GM12878 (cell line): ENCODE results near the gene SLC7A1. TPM values are rescaled to one million over a fixed set of nuclear protein-coding genes. Genes with fewer than 3 reads are reported as not detected.

Experiments
- ATAC-seq: fragments of 200-7000 bp; cut with Tn5 transposase; 3 replicates; pipeline ENCODE4 v1.9.1; 2020; ENCODE audit warnings: mild to moderate bottlenecking, moderate library complexity
- BruUV-seq: library from RNA; stranded (reverse); fragments of 400-500 nt; replicated peaks from 2 replicates; lab custom pipeline; 2021; lab: Mats Ljungman, UMichigan
- CTCF ChIA-PET: fragments of 300-600 bp; sonication (Branson Sonifier 250); formaldehyde crosslinking; extraction: SDS; loops from one replicate; lab custom pipeline; 2021; ENCODE audit warnings: inconsistent platforms; lab: Yijun Ruan, JAX
- POLR2A ChIA-PET: fragments of 350-600 bp; formaldehyde crosslinking; extraction: SDS; loops from one replicate; lab custom pipeline; 2021; ENCODE audit warnings: inconsistent platforms; lab: Charles Lee
- RAD21 ChIA-PET: fragments of 300-600 bp; sonication (Branson Sonifier 250); formaldehyde crosslinking; loops from one replicate; lab custom pipeline; 2023; ENCODE audit warnings: antibody characterized with exemption; ENCODE audit not compliant: unreplicated experiment; lab: Charles Lee
- SMC1A ChIA-PET: fragments of 300-600 bp; sonication (Branson Sonifier 250); formaldehyde crosslinking; loops from one replicate; lab custom pipeline; 2023; ENCODE audit not compliant: unreplicated experiment, uncharacterized antibody; lab: Charles Lee
- DNase-seq: peaks from one replicate; pipeline ENCODE4 v3.0.0-alpha.2; 2011; ENCODE audit warnings: low read depth, low spot score
- FAIRE-seq: peaks from 3 replicates; lab custom pipeline; 2011; peaks lifted over from hg19 to GRCh38; lab: Jason Lieb, UNC
- H2AFZ ChIP-seq: 2 replicates; pipeline ENCODE4 v1.6.0; 2011; ENCODE audit warnings: low read depth, low read length, control low read depth; ENCODE audit not compliant: control insufficient read depth
- H3K27ac ChIP-seq: 2 replicates; pipeline ENCODE4 v1.5.1; 2011; ENCODE audit warnings: control low read depth; ENCODE audit not compliant: control insufficient read depth, insufficient read depth
- H3K27me3 ChIP-seq, 2 experiments: replicated peaks in 1 of 2; 2 replicates each; pipeline versions ENCODE4 v1.6.0 to v1.6.1; 2011; ENCODE audit warnings: low read length in 1 of 2; ENCODE audit not compliant: control insufficient read depth in 2 of 2, insufficient read depth in 2 of 2
- H3K36me3 ChIP-seq, 2 experiments: 2 replicates each; pipeline ENCODE4 v1.5.1; 2011; ENCODE audit warnings: low read length in 1 of 2; ENCODE audit not compliant: control insufficient read depth in 2 of 2, insufficient read depth in 2 of 2
- H3K4me1 ChIP-seq: 2 replicates; pipeline ENCODE4 v1.6.1; 2011; ENCODE audit warnings: mild to moderate bottlenecking, low read length, moderate library complexity, mixed read lengths; ENCODE audit not compliant: control insufficient read depth, insufficient read depth
- H3K4me2 ChIP-seq: 2 replicates; pipeline ENCODE4 v1.6.0; 2011; ENCODE audit warnings: control low read depth; ENCODE audit not compliant: control insufficient read depth, insufficient read depth
- H3K4me3 ChIP-seq: fragments of 200-600 bp; sonication (generic); 2 replicates; pipeline ENCODE4 v1.5.1; 2016
- H3K79me2 ChIP-seq: 2 replicates; pipeline ENCODE4 v1.6.0; 2011; ENCODE audit warnings: low read length; ENCODE audit not compliant: control insufficient read depth, insufficient read depth
- H3K9ac ChIP-seq: 2 replicates; pipeline ENCODE4 v1.8.0; 2011; ENCODE audit warnings: low read length, control low read depth, mixed read lengths; ENCODE audit not compliant: control insufficient read depth, insufficient read depth
- H3K9me3 ChIP-seq: replicated peaks from 3 replicates; pipeline ENCODE4 v1.5.1; 2011; ENCODE audit warnings: mild to moderate bottlenecking, low read length; ENCODE audit not compliant: control insufficient read depth, insufficient read depth
- H4K20me1 ChIP-seq: 2 replicates; pipeline ENCODE4 v1.6.0; 2011; ENCODE audit not compliant: control insufficient read depth, insufficient read depth
- FOXM1 ChIP-seq: IDR thresholded peaks from 2 replicates; pipeline ENCODE4 v1.6.1; 2012; ENCODE audit warnings: low read depth, mild to moderate bottlenecking, inconsistent platforms, low read length, moderate library complexity
- NRF1 ChIP-seq: conservative IDR thresholded peaks from 2 replicates; pipeline ENCODE4 v1.6.1; 2011; ENCODE audit warnings: mild to moderate bottlenecking, low read depth, low read length, improper control_type of control experiment
- RAD21 ChIP-seq: IDR thresholded peaks from 2 replicates; pipeline ENCODE4 v1.6.1; 2011; ENCODE audit warnings: mild to moderate bottlenecking, low read depth, low read length, moderate library complexity; ENCODE audit not compliant: insufficient read depth
- TCF7 ChIP-seq: IDR thresholded peaks from 2 replicates; pipeline ENCODE4 v1.6.1; 2014; ENCODE audit warnings: antibody characterized with exemption, borderline replicate concordance
- YY1 ChIP-seq: IDR thresholded peaks from 2 replicates; pipeline ENCODE4 v1.6.1; 2011; ENCODE audit warnings: low read depth, mild to moderate bottlenecking, low read length
- ZSCAN29 ChIP-seq: fragments of 450-650 bp; IDR thresholded peaks from 2 replicates; pipeline ENCODE4 v1.6.1; 2017; ENCODE audit warnings: mild to moderate bottlenecking, moderate library complexity
- ZZZ3 ChIP-seq: IDR thresholded peaks from 2 replicates; pipeline ENCODE4 v1.6.1; 2011; ENCODE audit warnings: low read depth; ENCODE audit not compliant: control insufficient read depth, insufficient read length
- WGBS: methylation state at CpG from one replicate; pipeline ENCODE4 v1.1.6; 2016; ENCODE audit warnings: low lambda C conversion rate; ENCODE audit not compliant: insufficient replicate concordance, insufficient coverage; ENCODE audit errors: missing lambda C conversion rate; 5-methylcytosine and 5-hydroxymethylcytosine counted together
- in situ Hi-C: fragments of 300-500 bp; cut with MboI; formaldehyde crosslinking; loops from 9 replicates; pipeline ENCODE4 v1.14.3; 2018; ENCODE audit warnings: mixed read lengths
- intact Hi-C: fragments of 100-400 bp; cut with micrococcal nuclease; formaldehyde crosslinking; loops from one replicate; pipeline ENCODE4 v1.14.2; 2022; ENCODE audit not compliant: unreplicated experiment
- polyA plus RNA-seq, 11 experiments: library from polyadenylated mRNA; depleted of rRNA in 4 of 11; unstranded in 6 of 11; stranded (reverse) in 5 of 11; fragments of >200 nt; fragmentation: Nextera tagmentation in 4 of 11; fragmentation: Illumina TruSeq in 1 of 11; extraction: Ambion mirVana in 4 of 11; extraction: Trizol in 1 of 11; gene quantifications; 1 replicate in 1 of 11; 2 replicates in 10 of 11; pipeline versions ENCODE4 v1.2.1 to v1.2.3, GENCODE V29; 2011 to 2016; ENCODE audit warnings: inconsistent platforms in 2 of 11, missing spikeins in 2 of 11, low read depth in 1 of 11
- total RNA-seq, 4 experiments: library from RNA; depleted of rRNA in 3 of 4; stranded (reverse); fragments of >200 nt in 3 of 4; fragmentation: Illumina TruSeq in 1 of 4; extraction: Trizol in 1 of 4; gene quantifications; 2 replicates each; pipeline versions ENCODE4 v1.2.1 to v1.2.3, GENCODE V29; 2013 to 2021
- TF ChIP-seq, protein P1 (sequence below): fragments of 150-350 bp; IDR thresholded peaks from 2 replicates; pipeline ENCODE4 v1.6.1; 2014; ENCODE audit warnings: mild to moderate bottlenecking, low read depth, low read length
- TF ChIP-seq, protein P2 (sequence below): IDR thresholded peaks from 2 replicates; pipeline ENCODE4 v1.6.1; 2012; ENCODE audit warnings: low read length, inconsistent platforms
- TF ChIP-seq, protein P3 (sequence below): fragments of 450-650 bp; IDR thresholded peaks from 2 replicates; pipeline ENCODE4 v1.6.1; 2017; ENCODE audit warnings: mild to moderate bottlenecking, moderate library complexity

Gene SLC7A1
- total and polyA plus RNA-seq, 10 of the 15 experiments (the other 5 are each of a cell fraction or from before 2014, with no cell fraction given) = 6.4 to 91.7 (median 23.4) TPM

DNA sequence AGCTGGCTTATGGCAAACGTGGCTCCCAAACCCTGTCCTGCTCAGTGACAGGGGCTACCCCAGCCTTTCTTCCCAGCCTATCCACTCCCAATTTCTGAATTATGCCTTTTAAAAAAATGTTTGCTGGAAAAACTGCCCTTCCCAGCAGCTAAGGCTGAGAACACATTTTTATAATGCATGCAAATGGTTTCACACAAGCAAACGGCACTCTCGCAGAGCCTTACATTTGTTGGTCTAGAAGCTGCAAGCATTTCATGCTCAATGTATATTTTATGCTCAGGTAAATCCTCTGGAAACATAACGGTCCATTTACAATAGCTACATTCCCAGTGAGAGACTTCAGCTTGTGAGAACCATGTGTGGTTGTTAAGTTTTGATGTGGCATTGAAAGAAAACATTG, 61.4 kb downstream of the SLC7A1 start:
- no peak for TF ChIP-seq TCF7
- POLR2A ChIA-PET = no interaction called here
- BruUV-seq = no TSS peak
- H3K4me2 ChIP-seq = no peak overlapping the region
- H3K9ac ChIP-seq = no peak overlapping the region
- H4K20me1 ChIP-seq = 0 out of 2 replicates have a peak, but pooled peaks cover 4% of the 10 kb centered on the region
- peaks cover 20% of the 10 kb centered on the region in 2 experiments for H3K36me3 ChIP-seq
- no peaks in the 10 kb centered on the region for H3K9me3 ChIP-seq
- H2AFZ ChIP-seq = no peak overlapping the region
- H3K4me3 ChIP-seq = no peak overlapping the region
- DNase-seq (no peak), FAIRE-seq (no peak), ATAC-seq (no peak)
- WGBS = 81% methylated on average over 4 of the region's 4 CpGs
- no peaks in the 10 kb centered on the region for H3K79me2 ChIP-seq
- intact Hi-C loops = no loop called here
- H3K27ac ChIP-seq = no peak overlapping the region
- RAD21 ChIA-PET = no interaction called here
- H3K27me3 ChIP-seq = no peaks in the 10 kb centered on the region
- in situ Hi-C loops = no loop called here
- H3K4me1 ChIP-seq = no peaks in the 10 kb centered on the region
- SMC1A ChIA-PET = no interaction called here
- CTCF ChIA-PET = no interaction called here

DNA sequence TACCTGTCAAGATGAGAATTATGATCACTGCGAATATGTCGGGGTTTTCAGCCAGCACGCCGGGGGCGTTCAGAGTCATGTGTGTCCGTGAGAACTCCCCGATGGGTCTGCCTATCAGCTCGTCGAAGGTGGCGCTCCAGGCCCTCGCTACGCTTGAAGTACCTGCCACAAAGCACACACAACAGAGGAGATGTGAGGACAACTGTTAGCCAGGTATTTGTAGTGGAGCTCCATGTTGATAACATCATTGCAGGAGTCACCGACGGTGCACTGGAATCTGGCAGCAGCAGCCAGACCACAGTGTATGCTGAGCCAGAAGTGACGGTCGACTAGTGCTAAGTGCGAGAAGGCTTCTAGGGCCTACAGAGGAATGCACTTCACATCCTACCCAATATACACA, 62.7 kb downstream of the SLC7A1 start:
- no peak for DNase-seq
- RAD21 ChIA-PET = no interaction called here
- Histone ChIP-seq H3K79me2 (no peaks in the 10 kb centered on the region), H3K4me2 (no peak overlapping the region), H2AFZ (no peak overlapping the region), H3K9me3 (no peaks in the 10 kb centered on the region), H3K27me3 (no peaks in the 10 kb centered on the region), H3K27ac (no peak overlapping the region), H3K9ac (no peak overlapping the region), H3K4me1 (no peaks in the 10 kb centered on the region), H3K4me3 (no peak overlapping the region), H3K36me3 (peaks cover 22 to 26% of the 10 kb centered on the region in 2 experiments), H4K20me1 (0 out of 2 replicates have a peak, but pooled peaks cover 3% of the 10 kb centered on the region)
- POLR2A ChIA-PET = no interaction called here
- in situ Hi-C loops = no loop called here
- WGBS = 95% methylated on average over 17 of the region's 17 CpGs
- SMC1A ChIA-PET = no interaction called here
- no peak for FAIRE-seq
- no TSS peak for BruUV-seq
- CTCF ChIA-PET = no interaction called here
- no peak for ATAC-seq
- intact Hi-C loops = no loop called here
- TF ChIP-seq FOXM1 (no peak), ZZZ3 (no peak), RAD21 (no peak), NRF1 (no peak), ZSCAN29 (no peak), YY1 (no peak)
- TF ChIP-seq, protein P1, sequence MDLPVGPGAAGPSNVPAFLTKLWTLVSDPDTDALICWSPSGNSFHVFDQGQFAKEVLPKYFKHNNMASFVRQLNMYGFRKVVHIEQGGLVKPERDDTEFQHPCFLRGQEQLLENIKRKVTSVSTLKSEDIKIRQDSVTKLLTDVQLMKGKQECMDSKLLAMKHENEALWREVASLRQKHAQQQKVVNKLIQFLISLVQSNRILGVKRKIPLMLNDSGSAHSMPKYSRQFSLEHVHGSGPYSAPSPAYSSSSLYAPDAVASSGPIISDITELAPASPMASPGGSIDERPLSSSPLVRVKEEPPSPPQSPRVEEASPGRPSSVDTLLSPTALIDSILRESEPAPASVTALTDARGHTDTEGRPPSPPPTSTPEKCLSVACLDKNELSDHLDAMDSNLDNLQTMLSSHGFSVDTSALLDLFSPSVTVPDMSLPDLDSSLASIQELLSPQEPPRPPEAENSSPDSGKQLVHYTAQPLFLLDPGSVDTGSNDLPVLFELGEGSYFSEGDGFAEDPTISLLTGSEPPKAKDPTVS = no peak
- TF ChIP-seq, protein P2, sequence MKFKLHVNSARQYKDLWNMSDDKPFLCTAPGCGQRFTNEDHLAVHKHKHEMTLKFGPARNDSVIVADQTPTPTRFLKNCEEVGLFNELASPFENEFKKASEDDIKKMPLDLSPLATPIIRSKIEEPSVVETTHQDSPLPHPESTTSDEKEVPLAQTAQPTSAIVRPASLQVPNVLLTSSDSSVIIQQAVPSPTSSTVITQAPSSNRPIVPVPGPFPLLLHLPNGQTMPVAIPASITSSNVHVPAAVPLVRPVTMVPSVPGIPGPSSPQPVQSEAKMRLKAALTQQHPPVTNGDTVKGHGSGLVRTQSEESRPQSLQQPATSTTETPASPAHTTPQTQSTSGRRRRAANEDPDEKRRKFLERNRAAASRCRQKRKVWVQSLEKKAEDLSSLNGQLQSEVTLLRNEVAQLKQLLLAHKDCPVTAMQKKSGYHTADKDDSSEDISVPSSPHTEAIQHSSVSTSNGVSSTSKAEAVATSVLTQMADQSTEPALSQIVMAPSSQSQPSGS = no peak
- TF ChIP-seq, protein P3, sequence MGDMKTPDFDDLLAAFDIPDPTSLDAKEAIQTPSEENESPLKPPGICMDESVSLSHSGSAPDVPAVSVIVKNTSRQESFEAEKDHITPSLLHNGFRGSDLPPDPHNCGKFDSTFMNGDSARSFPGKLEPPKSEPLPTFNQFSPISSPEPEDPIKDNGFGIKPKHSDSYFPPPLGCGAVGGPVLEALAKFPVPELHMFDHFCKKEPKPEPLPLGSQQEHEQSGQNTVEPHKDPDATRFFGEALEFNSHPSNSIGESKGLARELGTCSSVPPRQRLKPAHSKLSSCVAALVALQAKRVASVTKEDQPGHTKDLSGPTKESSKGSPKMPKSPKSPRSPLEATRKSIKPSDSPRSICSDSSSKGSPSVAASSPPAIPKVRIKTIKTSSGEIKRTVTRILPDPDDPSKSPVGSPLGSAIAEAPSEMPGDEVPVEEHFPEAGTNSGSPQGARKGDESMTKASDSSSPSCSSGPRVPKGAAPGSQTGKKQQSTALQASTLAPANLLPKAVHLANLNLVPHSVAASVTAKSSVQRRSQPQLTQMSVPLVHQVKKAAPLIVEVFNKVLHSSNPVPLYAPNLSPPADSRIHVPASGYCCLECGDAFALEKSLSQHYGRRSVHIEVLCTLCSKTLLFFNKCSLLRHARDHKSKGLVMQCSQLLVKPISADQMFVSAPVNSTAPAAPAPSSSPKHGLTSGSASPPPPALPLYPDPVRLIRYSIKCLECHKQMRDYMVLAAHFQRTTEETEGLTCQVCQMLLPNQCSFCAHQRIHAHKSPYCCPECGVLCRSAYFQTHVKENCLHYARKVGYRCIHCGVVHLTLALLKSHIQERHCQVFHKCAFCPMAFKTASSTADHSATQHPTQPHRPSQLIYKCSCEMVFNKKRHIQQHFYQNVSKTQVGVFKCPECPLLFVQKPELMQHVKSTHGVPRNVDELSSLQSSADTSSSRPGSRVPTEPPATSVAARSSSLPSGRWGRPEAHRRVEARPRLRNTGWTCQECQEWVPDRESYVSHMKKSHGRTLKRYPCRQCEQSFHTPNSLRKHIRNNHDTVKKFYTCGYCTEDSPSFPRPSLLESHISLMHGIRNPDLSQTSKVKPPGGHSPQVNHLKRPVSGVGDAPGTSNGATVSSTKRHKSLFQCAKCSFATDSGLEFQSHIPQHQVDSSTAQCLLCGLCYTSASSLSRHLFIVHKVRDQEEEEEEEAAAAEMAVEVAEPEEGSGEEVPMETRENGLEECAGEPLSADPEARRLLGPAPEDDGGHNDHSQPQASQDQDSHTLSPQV = no peak
